Trophoblast cell (in vitro differentiated cells and primary cell): ENCODE results near the gene PAM.

Source experiments
- DNase-seq, 2 donors: peaks; one replicate each; pipeline ENCODE4 v3.0.0-alpha.2; 2016
- H2AFZ ChIP-seq: 2 replicates; pipeline ENCODE4 v1.6.1; 2013; ENCODE audit warnings: low read length, moderate library complexity, mild to moderate bottlenecking; ENCODE audit not compliant: insufficient read depth, poor library complexity
- H2AK5ac ChIP-seq: 2 replicates; pipeline ENCODE4 v1.6.1; 2013; ENCODE audit warnings: mild to moderate bottlenecking, low read length
- H2BK120ac ChIP-seq: 2 replicates; pipeline ENCODE4 v1.6.1; 2013; ENCODE audit warnings: low read length, mild to moderate bottlenecking, moderate library complexity; ENCODE audit not compliant: insufficient read depth, poor library complexity
- H2BK12ac ChIP-seq: 2 replicates; pipeline ENCODE4 v1.6.1; 2013; ENCODE audit warnings: mild to moderate bottlenecking, low read length, moderate library complexity
- H2BK5ac ChIP-seq: 2 replicates; pipeline ENCODE4 v1.6.1; 2013; ENCODE audit warnings: low read length, low read depth, moderate library complexity, mild to moderate bottlenecking; ENCODE audit not compliant: poor library complexity
- H3K14ac ChIP-seq: 2 replicates; pipeline ENCODE4 v1.6.1; 2013; ENCODE audit warnings: mild to moderate bottlenecking, low read length
- H3K18ac ChIP-seq: 2 replicates; pipeline ENCODE4 v1.6.1; 2013; ENCODE audit warnings: mild to moderate bottlenecking, low read length
- H3K23ac ChIP-seq: 2 replicates; pipeline ENCODE4 v1.6.1; 2013; ENCODE audit warnings: low read length
- H3K27ac ChIP-seq: 2 replicates; pipeline ENCODE4 v1.5.1; 2013; ENCODE audit warnings: low read depth, mild to moderate bottlenecking, inconsistent platforms, low read length, moderate library complexity
- H3K27me3 ChIP-seq: 2 replicates; pipeline ENCODE4 v1.6.1; 2013; ENCODE audit warnings: inconsistent platforms, mild to moderate bottlenecking, low read length, moderate library complexity; ENCODE audit not compliant: insufficient read depth
- H3K36me3 ChIP-seq, 2 experiments: 1 replicate in 1 of 2; 2 replicates in 1 of 2; pipeline ENCODE4 v1.6.1; 2013; ENCODE audit warnings: low read length in 2 of 2, mild to moderate bottlenecking in 2 of 2, moderate library complexity in 1 of 2; ENCODE audit not compliant: insufficient read depth in 2 of 2, control insufficient read depth in 1 of 2
- H3K4ac ChIP-seq: 2 replicates; pipeline ENCODE4 v1.6.1; 2013; ENCODE audit warnings: low read depth, mild to moderate bottlenecking, low read length, moderate library complexity
- H3K4me1 ChIP-seq, 2 experiments: 1 replicate in 1 of 2; 2 replicates in 1 of 2; pipeline ENCODE4 v1.6.1; 2013; ENCODE audit warnings: low read length in 2 of 2, mild to moderate bottlenecking in 2 of 2, moderate library complexity in 1 of 2; ENCODE audit not compliant: insufficient read depth in 2 of 2, control insufficient read depth in 1 of 2
- H3K4me2 ChIP-seq: 2 replicates; pipeline ENCODE4 v1.6.1; 2013; ENCODE audit warnings: inconsistent platforms, mild to moderate bottlenecking, low read length, moderate library complexity
- H3K4me3 ChIP-seq: 2 replicates; pipeline ENCODE4 v1.5.1; 2013; ENCODE audit warnings: mild to moderate bottlenecking, low read depth, low read length, inconsistent platforms
- H3K79me1 ChIP-seq: one replicate; pipeline ENCODE4 v1.6.1; 2013; ENCODE audit warnings: low read length
- H3K79me2 ChIP-seq: 2 replicates; pipeline ENCODE4 v1.6.1; 2013; ENCODE audit warnings: low read length, mild to moderate bottlenecking; ENCODE audit not compliant: control insufficient read depth, insufficient read depth, poor library complexity
- H3K9ac ChIP-seq: 2 replicates; pipeline ENCODE4 v1.6.1; 2013; ENCODE audit warnings: mild to moderate bottlenecking, low read length
- H3K9me3 ChIP-seq: 2 replicates; pipeline ENCODE4 v1.6.1; 2013; ENCODE audit warnings: low read depth, mild to moderate bottlenecking, control low read depth, inconsistent platforms, low read length; ENCODE audit not compliant: insufficient read depth
- H4K12ac ChIP-seq: 2 replicates; pipeline ENCODE4 v1.6.1; 2013; ENCODE audit warnings: low read depth, mild to moderate bottlenecking, low read length, moderate library complexity
- H4K8ac ChIP-seq: 2 replicates; pipeline ENCODE4 v1.6.1; 2013; ENCODE audit warnings: low read depth, mild to moderate bottlenecking, low read length, moderate library complexity
- H4K91ac ChIP-seq: one replicate; pipeline ENCODE4 v1.6.1; 2013; ENCODE audit warnings: low read depth, mild to moderate bottlenecking, low read length, moderate library complexity
- WGBS: extraction: QIAGEN DNeasy Blood & Tissue Kit; methylation state at CpG from one replicate; pipeline ENCODE4 v1.1.7; 2013; ENCODE audit warnings: missing lambda C conversion rate; ENCODE audit not compliant: insufficient read length, insufficient coverage; ENCODE audit errors: extremely low coverage; 5-methylcytosine and 5-hydroxymethylcytosine counted together

The PAM gene

GRCh38 chr5:102986074-102986473, 231.0 kb downstream of the PAM start:
- no peak overlapping the region for H4K12ac ChIP-seq
- no CpG with 5 or more reads among the region's 3 CpGs for WGBS
- no peak overlapping the region for H3K23ac ChIP-seq
- no peak overlapping the region for H4K91ac ChIP-seq
- no peaks in the 10 kb centered on the region for H3K4me1 ChIP-seq
- no peak overlapping the region for H2AFZ ChIP-seq
- H3K36me3 ChIP-seq: peaks cover 3 to 4% of the 10 kb centered on the region in 2 experiments
- H2AK5ac ChIP-seq: no peak overlapping the region
- no peak overlapping the region for H3K4ac ChIP-seq
- H3K18ac ChIP-seq: no peak overlapping the region
- no peaks in the 10 kb centered on the region for H3K79me2 ChIP-seq
- no peak overlapping the region for H3K14ac ChIP-seq
- no peaks in the 10 kb centered on the region for H3K27me3 ChIP-seq
- no peaks in the 10 kb centered on the region for H3K79me1 ChIP-seq
- H4K8ac ChIP-seq: no peak overlapping the region
- no peak for DNase-seq
- H3K9ac ChIP-seq: no peak overlapping the region
- no peak overlapping the region for H3K4me3 ChIP-seq
- H2BK12ac ChIP-seq: no peak overlapping the region
- no peak overlapping the region for H3K27ac ChIP-seq
- no peak overlapping the region for H3K4me2 ChIP-seq
- H2BK5ac ChIP-seq: no peak overlapping the region
- no peaks in the 10 kb centered on the region for H3K9me3 ChIP-seq
- H2BK120ac ChIP-seq: no peak overlapping the region

GRCh38 chr5:102988459-102988858, 233.4 kb downstream of the PAM start:
- H3K79me1 ChIP-seq: no peaks in the 10 kb centered on the region
- no peak for DNase-seq
- no peaks in the 10 kb centered on the region for H3K4me1 ChIP-seq
- H4K91ac ChIP-seq: no peak overlapping the region
- H3K23ac ChIP-seq: no peak overlapping the region
- WGBS: no CpG with 5 or more reads among the region's 3 CpGs
- no peak overlapping the region for H3K4me3 ChIP-seq
- H3K18ac ChIP-seq: no peak overlapping the region
- H2AFZ ChIP-seq: no peak overlapping the region
- no peak overlapping the region for H3K27ac ChIP-seq
- no peaks in the 10 kb centered on the region for H3K79me2 ChIP-seq
- no peak overlapping the region for H4K12ac ChIP-seq
- no peak overlapping the region for H2BK12ac ChIP-seq
- no peak overlapping the region for H2BK5ac ChIP-seq
- no peaks in the 10 kb centered on the region for H3K36me3 ChIP-seq
- no peak overlapping the region for H3K9ac ChIP-seq
- H2BK120ac ChIP-seq: no peak overlapping the region
- H4K8ac ChIP-seq: no peak overlapping the region
- no peak overlapping the region for H3K14ac ChIP-seq
- no peak overlapping the region for H3K4ac ChIP-seq
- no peak overlapping the region for H3K4me2 ChIP-seq
- no peak overlapping the region for H2AK5ac ChIP-seq
- H3K9me3 ChIP-seq: no peaks in the 10 kb centered on the region
- H3K27me3 ChIP-seq: no peaks in the 10 kb centered on the region

- H4K91ac ChIP-seq: no peak overlapping the region
- no peak overlapping the region for H4K12ac ChIP-seq
- no peak overlapping the region for H3K14ac ChIP-seq
- no peak overlapping the region for H2BK120ac ChIP-seq
- H3K79me2 ChIP-seq: no peaks in the 10 kb centered on the region
- no peak overlapping the region for H3K4me3 ChIP-seq
- no peak overlapping the region for H2BK5ac ChIP-seq
- H3K9me3 ChIP-seq: no peaks in the 10 kb centered on the region
- no peak overlapping the region for H3K23ac ChIP-seq
- H3K36me3 ChIP-seq: no peaks in the 10 kb centered on the region
- no peak for DNase-seq
- H3K4me2 ChIP-seq: no peak overlapping the region
- H3K9ac ChIP-seq: no peak overlapping the region
- H3K4ac ChIP-seq: no peak overlapping the region
- H2BK12ac ChIP-seq: no peak overlapping the region
- no peak overlapping the region for H2AFZ ChIP-seq
- no peaks in the 10 kb centered on the region for H3K4me1 ChIP-seq
- H4K8ac ChIP-seq: no peak overlapping the region
- no peaks in the 10 kb centered on the region for H3K27me3 ChIP-seq
- no peak overlapping the region for H3K18ac ChIP-seq
- no peak overlapping the region for H3K27ac ChIP-seq
- H3K79me1 ChIP-seq: no peaks in the 10 kb centered on the region
- no peak overlapping the region for H2AK5ac ChIP-seq
Observed at GRCh38 chr5:102991802-102992201, 236.7 kb downstream of the PAM start.

- Histone ChIP-seq H3K79me1 (no peaks in the 10 kb centered on the region), H3K4ac (no peak overlapping the region), H2BK5ac (no peak overlapping the region), H3K36me3 (no peaks in the 10 kb centered on the region), H3K79me2 (no peaks in the 10 kb centered on the region), H3K27ac (no peak overlapping the region), H3K4me1 (no peaks in the 10 kb centered on the region), H2BK120ac (no peak overlapping the region), H2BK12ac (no peak overlapping the region), H3K14ac (no peak overlapping the region), H3K9ac (no peak overlapping the region), H4K12ac (no peak overlapping the region), H3K18ac (no peak overlapping the region), H3K4me3 (no peak overlapping the region), H4K8ac (no peak overlapping the region), H3K9me3 (no peaks in the 10 kb centered on the region), H4K91ac (no peak overlapping the region), H2AFZ (no peak overlapping the region), H3K23ac (no peak overlapping the region), H3K4me2 (no peak overlapping the region), H2AK5ac (no peak overlapping the region), H3K27me3 (no peaks in the 10 kb centered on the region)
- no peak for DNase-seq
- WGBS: no CpG with 5 or more reads among the region's 1 CpG
Observed at GRCh38 chr5:102996011-102996575, 241.0 kb downstream of the PAM start.
